Measurements from ENCODE around the gene GAK.

DNA sequence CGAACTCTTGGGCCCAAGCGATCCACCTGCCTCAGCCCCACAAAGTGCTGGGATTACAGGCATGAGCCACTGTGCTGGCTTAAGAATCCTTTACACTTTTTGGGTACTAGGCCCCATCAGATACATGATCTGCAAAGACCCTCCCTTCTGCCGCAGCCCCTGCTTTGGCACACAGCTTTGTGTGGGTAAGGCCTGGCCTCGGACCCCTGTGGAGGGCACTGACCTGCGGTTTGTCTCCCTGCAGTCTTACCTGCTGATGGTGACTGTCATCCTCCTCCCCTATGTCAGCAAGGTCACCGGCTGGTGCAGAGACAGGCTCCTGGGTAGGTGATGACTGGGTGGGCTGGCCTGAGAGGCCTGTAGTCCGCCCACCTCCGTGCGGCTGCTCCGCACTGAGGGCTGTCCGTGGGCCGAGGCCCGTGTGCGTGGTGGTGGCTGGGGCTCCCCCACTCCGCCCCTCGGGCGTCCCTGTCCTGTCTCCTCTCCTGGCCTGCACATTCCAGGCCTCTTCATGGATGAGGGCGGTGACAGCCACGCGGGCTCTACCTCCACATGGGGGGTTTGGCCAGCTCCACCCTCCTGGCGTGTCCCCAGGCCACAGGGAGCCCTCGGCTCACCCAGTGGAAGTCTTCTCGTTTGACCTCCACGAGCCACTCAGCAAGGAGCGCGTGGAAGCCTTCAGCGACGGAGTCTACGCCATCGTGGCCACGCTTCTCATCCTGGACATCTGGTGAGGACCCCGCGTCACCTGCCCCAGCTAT lies 23.2 kb upstream of the GAK start:
- TF ChIP-seq, protein P1, sequence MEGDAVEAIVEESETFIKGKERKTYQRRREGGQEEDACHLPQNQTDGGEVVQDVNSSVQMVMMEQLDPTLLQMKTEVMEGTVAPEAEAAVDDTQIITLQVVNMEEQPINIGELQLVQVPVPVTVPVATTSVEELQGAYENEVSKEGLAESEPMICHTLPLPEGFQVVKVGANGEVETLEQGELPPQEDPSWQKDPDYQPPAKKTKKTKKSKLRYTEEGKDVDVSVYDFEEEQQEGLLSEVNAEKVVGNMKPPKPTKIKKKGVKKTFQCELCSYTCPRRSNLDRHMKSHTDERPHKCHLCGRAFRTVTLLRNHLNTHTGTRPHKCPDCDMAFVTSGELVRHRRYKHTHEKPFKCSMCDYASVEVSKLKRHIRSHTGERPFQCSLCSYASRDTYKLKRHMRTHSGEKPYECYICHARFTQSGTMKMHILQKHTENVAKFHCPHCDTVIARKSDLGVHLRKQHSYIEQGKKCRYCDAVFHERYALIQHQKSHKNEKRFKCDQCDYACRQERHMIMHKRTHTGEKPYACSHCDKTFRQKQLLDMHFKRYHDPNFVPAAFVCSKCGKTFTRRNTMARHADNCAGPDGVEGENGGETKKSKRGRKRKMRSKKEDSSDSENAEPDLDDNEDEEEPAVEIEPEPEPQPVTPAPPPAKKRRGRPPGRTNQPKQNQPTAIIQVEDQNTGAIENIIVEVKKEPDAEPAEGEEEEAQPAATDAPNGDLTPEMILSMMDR (IDR thresholded peaks at IDR 0.05; ENCODE audit: low read depth, low read length) = no peak
- no peak for TF ChIP-seq POLR2A (IDR thresholded peaks at IDR 0.05; ENCODE audit: extremely low read depth, insufficient read length)
- TF ChIP-seq MYC (IDR thresholded peaks at IDR 0.05; ENCODE audit: low read depth, low read length) = no peak

Data from NB4 (cell line).